HFFc6 (cell line): ENCODE measurements around the gene TMEM59L. TPM values are rescaled to one million over a fixed set of nuclear protein-coding genes. Genes with fewer than 3 reads are reported as not detected.

Experiments
- DNase-seq: peaks from one replicate; pipeline ENCODE4 v3.0.0-alpha.2; 2018
- H3K27ac Mint-ChIP-seq: 2 replicates; pipeline ENCODE4 v1.8.0; 2020; ENCODE audit warnings: mild to moderate bottlenecking, mixed read lengths
- H3K27me3 Mint-ChIP-seq: 2 replicates; pipeline ENCODE4 v1.8.0; 2021; ENCODE audit warnings: mild to moderate bottlenecking, moderate library complexity, mixed read lengths; ENCODE audit not compliant: insufficient read depth
- H3K36me3 Mint-ChIP-seq: 2 replicates; pipeline ENCODE4 v1.8.0; 2021; ENCODE audit warnings: low read depth, mixed read lengths
- H3K4me1 Mint-ChIP-seq: 2 replicates; pipeline ENCODE4 v1.8.0; 2020; ENCODE audit warnings: low read depth, mixed read lengths
- H3K4me3 Mint-ChIP-seq: 2 replicates; pipeline ENCODE4 v1.8.0; 2020; ENCODE audit warnings: mild to moderate bottlenecking, moderate library complexity, mixed read lengths
- H3K9me3 Mint-ChIP-seq: 2 replicates; pipeline ENCODE4 v1.8.0; 2020; ENCODE audit warnings: mild to moderate bottlenecking, mixed read lengths
- CTCF ChIP-seq: fragments of 200-600 bp; sonication (generic); IDR thresholded peaks from 2 replicates; pipeline ENCODE4 v1.5.0; 2021; ENCODE audit warnings: antibody characterized with exemption, mild to moderate bottlenecking
- total RNA-seq, 6 experiments: library from RNA; stranded (reverse); fragmentation: NEBNext Ultra II Directional; extraction: Animal tissue kit (Norgen Biotek cat#: 25700); gene quantifications; 2 replicates in 1 of 6; 3 replicates in 5 of 6; pipeline ENCODE4 v1.2.3, GENCODE V29; 2021

Gene TMEM59L
- total RNA-seq, 6 experiments from 2014 or later, result 1.7 to 4.3 (median 3.2) TPM

- DNase-seq, result no peak
- Mint-ChIP-seq H3K27me3 (peaks cover 56% of the 10 kb centered on the region), H3K4me1 (peaks cover 4% of the 10 kb centered on the region; the same call in 1 of the 2 replicates), H3K36me3 (no peaks in the 10 kb centered on the region), H3K9me3 (no peaks in the 10 kb centered on the region), H3K27ac (no peak overlapping the region), H3K4me3 (no peak overlapping the region)
- TF ChIP-seq CTCF, result no peak
Measured at GRCh38 chr19:18609717-18610051, 3.0 kb upstream of the TMEM59L start.

- no peak for TF ChIP-seq CTCF
- Mint-ChIP-seq H3K36me3 (no peaks in the 10 kb centered on the region), H3K27me3 (peaks cover 57% of the 10 kb centered on the region), H3K27ac (no peak overlapping the region), H3K9me3 (no peaks in the 10 kb centered on the region), H3K4me1 (peaks cover 4% of the 10 kb centered on the region; the same call in 1 of the 2 replicates), H3K4me3 (no peak overlapping the region)
- DNase-seq, result no peak
Measured at GRCh38 chr19:18610245-18610555, 2.5 kb upstream of the TMEM59L start.

- Mint-ChIP-seq H3K9me3 (no peaks in the 10 kb centered on the region), H3K4me3 (no peak overlapping the region)
- no peak for TF ChIP-seq CTCF
Measured at GRCh38 chr19:18610556-18611326, 1.9 kb upstream of the TMEM59L start.

GRCh38 chr19:18611327-18612050 lies 1.2 kb upstream of the TMEM59L start:
- no peak for TF ChIP-seq CTCF
- peaks cover 4% of the 10 kb centered on the region; the same call in 1 of the 2 replicates for H3K4me1 Mint-ChIP-seq
- no peak for DNase-seq
- H3K9me3 Mint-ChIP-seq, result no peaks in the 10 kb centered on the region
- H3K4me3 Mint-ChIP-seq, result no peak overlapping the region
- H3K27ac Mint-ChIP-seq, result no peak overlapping the region
- H3K27me3 Mint-ChIP-seq, result peaks cover 62% of the 10 kb centered on the region
- no peaks in the 10 kb centered on the region for H3K36me3 Mint-ChIP-seq

More at GRCh38 chr19:18610556-18611326, 1.9 kb upstream of the TMEM59L start:
- H3K27me3 Mint-ChIP-seq, result peaks cover 56% of the 10 kb centered on the region
- peaks cover 4% of the 10 kb centered on the region; the same call in 1 of the 2 replicates for H3K4me1 Mint-ChIP-seq
- no peaks in the 10 kb centered on the region for H3K36me3 Mint-ChIP-seq
- H3K27ac Mint-ChIP-seq, result no peak overlapping the region
- DNase-seq, result no peak

- peaks cover 4% of the 10 kb centered on the region; the same call in 1 of the 2 replicates for H3K4me1 Mint-ChIP-seq
- peak overlapping the region; percentile 71 for H3K4me3 Mint-ChIP-seq
- H3K27ac Mint-ChIP-seq, result no peak overlapping the region
- H3K27me3 Mint-ChIP-seq, result peaks cover 64% of the 10 kb centered on the region
- peaks cover under 1% of the 10 kb centered on the region for H3K9me3 Mint-ChIP-seq
- no peak for TF ChIP-seq CTCF
- H3K36me3 Mint-ChIP-seq, result no peaks in the 10 kb centered on the region
- no peak for DNase-seq
Measured at GRCh38 chr19:18612051-18612771, 459 bp upstream of the TMEM59L start.
